Small intestine (tissue), 7 donors: ENCODE data around the gene TEX9. TPM values are rescaled to one million over a fixed set of nuclear protein-coding genes. Genes with fewer than 3 reads are reported as not detected.

ENCODE experiments used
- DNase-seq, 2 donors: peaks; one replicate each; pipeline versions ENCODE4 v3.0.0 to v3.0.0-alpha.2; 2013
- FAIRE-seq: peaks from 2 replicates; lab custom pipeline; 2012; peaks lifted over from hg19 to GRCh38; lab: Jason Lieb, UNC
- H3K27ac ChIP-seq, 3 donors: one replicate each; pipeline ENCODE4 v1.5.1; 2013; ENCODE audit warnings: low read length in 2 of 3, mild to moderate bottlenecking in 2 of 3, control low read depth in 1 of 3, inconsistent platforms in 1 of 3, low read depth in 1 of 3, moderate library complexity in 1 of 3
- H3K27me3 ChIP-seq, 3 donors: one replicate each; pipeline ENCODE4 v1.6.1; 2013; ENCODE audit warnings: low read length in 3 of 3, inconsistent platforms in 1 of 3; ENCODE audit not compliant: control insufficient read depth in 3 of 3, insufficient read depth in 3 of 3
- H3K36me3 ChIP-seq, 3 donors: one replicate each; pipeline ENCODE4 v1.6.1; 2013; ENCODE audit warnings: low read length in 3 of 3, inconsistent platforms in 1 of 3, low read depth in 1 of 3, mild to moderate bottlenecking in 1 of 3, moderate library complexity in 1 of 3; ENCODE audit not compliant: control insufficient read depth in 3 of 3, insufficient read depth in 2 of 3
- H3K4me1 ChIP-seq, 3 donors: one replicate each; pipeline ENCODE4 v1.6.1; 2013; ENCODE audit warnings: low read length in 2 of 3, inconsistent platforms in 1 of 3, low read depth in 1 of 3, mild to moderate bottlenecking in 1 of 3, moderate library complexity in 1 of 3; ENCODE audit not compliant: control insufficient read depth in 3 of 3, insufficient read depth in 2 of 3
- H3K4me3 ChIP-seq, 3 donors: one replicate each; pipeline ENCODE4 v1.5.1; 2013; ENCODE audit warnings: low read length in 3 of 3, control low read depth in 1 of 3, inconsistent platforms in 1 of 3, low read depth in 1 of 3, mild to moderate bottlenecking in 1 of 3, moderate library complexity in 1 of 3
- H3K9me3 ChIP-seq, 2 donors: one replicate each; pipeline ENCODE4 v1.6.1; 2013; ENCODE audit warnings: low read depth in 1 of 2, low read length in 1 of 2; ENCODE audit not compliant: control insufficient read depth in 2 of 2, insufficient read depth in 1 of 2
- WGBS, 3 donors: extraction: QIAGEN DNeasy Blood & Tissue Kit; methylation state at CpG; one replicate each; pipeline ENCODE4 v1.1.7; 2013; 5-methylcytosine and 5-hydroxymethylcytosine counted together
- polyA plus RNA-seq, 4 donors: library from polyadenylated mRNA; stranded (reverse) in 3 of 4; unstranded in 1 of 4; fragments of 200-250 nt in 3 of 4; fragments of 120-200 nt in 1 of 4; gene quantifications; one replicate each; pipeline versions ENCODE4 v1.2.1 to v1.2.3, GENCODE V29; 2013
- donor health status: healthy with polysubstance abuse.
- donor health status: control.
- donor health status: control.
- donor health status: Bipolar disorder and iron deficiency.
- donor health status: healthy.

The TEX9 gene
- polyA plus RNA-seq, 4 donors: 1.4 to 8.9 (median 7.0) TPM

- peak in 1 of 2 donors; percentile 33 for DNase-seq
- Histone ChIP-seq H3K4me1 (peaks cover 0 to 11% (median 0%) of the 10 kb centered on the region in 3 donors), H3K36me3 (no peaks in the 10 kb centered on the region), H3K9me3 (no peaks in the 10 kb centered on the region), H3K27me3 (no peaks in the 10 kb centered on the region), H3K4me3 (no peak overlapping the region), H3K27ac (no peak overlapping the region)
- FAIRE-seq: no peak
- WGBS, 3 donors: 23 to 53% (median 31%) methylated on average over 2 of the region's 2 CpGs
These were observed 28.0 kb upstream of the TEX9 start for GRCh38 chr15:56337084-56337725.

GRCh38 chr15:56339594-56339993 is 25.6 kb upstream of the TEX9 start:
- WGBS, 3 donors: 78 to 96% (median 95%) methylated on average over 4 of the region's 4 CpGs
- Histone ChIP-seq H3K4me3 (no peak overlapping the region), H3K27me3 (no peaks in the 10 kb centered on the region), H3K36me3 (no peaks in the 10 kb centered on the region), H3K9me3 (no peaks in the 10 kb centered on the region), H3K4me1 (peaks cover 0 to 11% (median 0%) of the 10 kb centered on the region in 3 donors), H3K27ac (no peak overlapping the region)
- no peak for DNase-seq
- FAIRE-seq: no peak

DNA sequence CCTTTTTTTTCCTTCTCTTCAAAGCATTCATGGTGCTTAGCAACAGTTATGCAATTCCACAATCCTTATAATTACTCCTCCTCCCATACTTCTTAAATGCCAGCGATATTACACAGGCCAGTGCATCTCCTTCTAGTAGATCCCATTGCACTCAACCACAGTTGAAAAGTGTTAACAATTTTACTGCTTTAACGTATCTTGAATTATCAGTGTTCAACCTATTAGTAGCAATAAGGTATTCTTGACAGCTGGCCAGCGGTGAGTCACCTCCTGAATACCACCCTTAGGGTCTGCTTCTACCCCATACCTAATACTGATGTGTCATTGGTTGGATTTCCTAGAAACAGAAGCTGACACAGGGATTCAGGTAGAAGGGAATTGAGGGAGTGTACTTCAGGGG is 24.0 kb upstream of the TEX9 start:
- no peak for FAIRE-seq
- DNase-seq: no peak
- Histone ChIP-seq H3K4me1 (peaks cover 0 to 8% (median 0%) of the 10 kb centered on the region in 3 donors), H3K27ac (no peak overlapping the region), H3K36me3 (no peaks in the 10 kb centered on the region), H3K27me3 (no peaks in the 10 kb centered on the region), H3K9me3 (no peaks in the 10 kb centered on the region), H3K4me3 (no peak overlapping the region)
- 76 to 85% (median 77%) methylated on average over 3 of the region's 3 CpGs for WGBS, 3 donors

- Histone ChIP-seq H3K27ac (no peak overlapping the region), H3K4me3 (no peak overlapping the region)
These were observed 22.6 kb upstream of the TEX9 start for GRCh38 chr15:56342653-56343052.

GRCh38 chr15:56343879-56344278 is 21.3 kb upstream of the TEX9 start:
- FAIRE-seq: no peak

More at GRCh38 chr15:56342653-56343052, 22.6 kb upstream of the TEX9 start:
- Histone ChIP-seq H3K9me3 (no peaks in the 10 kb centered on the region), H3K4me1 (no peaks in the 10 kb centered on the region), H3K36me3 (no peaks in the 10 kb centered on the region), H3K27me3 (no peaks in the 10 kb centered on the region)
- FAIRE-seq (no peak), DNase-seq (no peak)
- WGBS, 3 donors: 38 to 74% (median 48%) methylated on average over 1 of the region's 1 CpG

DNA sequence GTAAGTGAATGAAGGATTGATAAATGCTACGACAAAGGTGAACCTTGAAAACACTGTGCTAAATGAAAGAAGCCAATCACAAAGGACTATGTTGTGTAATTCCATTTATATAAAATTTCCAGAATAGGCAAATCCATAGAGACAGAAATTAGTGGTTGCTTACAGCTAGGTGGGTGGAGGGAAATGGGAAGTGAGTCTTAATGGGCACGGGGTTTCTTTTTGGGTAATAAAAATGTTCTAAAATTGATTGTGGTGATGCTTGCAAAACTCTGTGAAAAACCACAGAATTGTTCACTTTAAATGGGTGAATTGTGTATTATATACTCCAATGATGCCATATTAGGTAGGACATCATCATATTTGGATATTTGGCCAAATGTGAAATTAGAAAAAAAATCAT is 20.9 kb upstream of the TEX9 start:
- FAIRE-seq (no peak), DNase-seq (no peak)
- no peaks in the 10 kb centered on the region for H3K9me3 ChIP-seq
- no peaks in the 10 kb centered on the region for H3K36me3 ChIP-seq
- H3K4me1 ChIP-seq: no peaks in the 10 kb centered on the region
- no peaks in the 10 kb centered on the region for H3K27me3 ChIP-seq
- no peak overlapping the region for H3K27ac ChIP-seq
- H3K4me3 ChIP-seq: no peak overlapping the region
- 85 to 88% (median 87%) methylated on average over 2 of the region's 2 CpGs for WGBS, 3 donors

More at GRCh38 chr15:56343879-56344278, 21.3 kb upstream of the TEX9 start:
- Histone ChIP-seq H3K9me3 (no peaks in the 10 kb centered on the region), H3K36me3 (no peaks in the 10 kb centered on the region), H3K27me3 (no peaks in the 10 kb centered on the region), H3K4me3 (no peak overlapping the region), H3K27ac (no peak overlapping the region), H3K4me1 (no peaks in the 10 kb centered on the region)
- no peak for DNase-seq
- WGBS, 3 donors: 75 to 91% (median 87%) methylated on average over 2 of the region's 2 CpGs

GRCh38 chr15:56346414-56346813 is 18.8 kb upstream of the TEX9 start:
- no peaks in the 10 kb centered on the region for H3K27me3 ChIP-seq
- H3K36me3 ChIP-seq: no peaks in the 10 kb centered on the region
- WGBS, 3 donors: 64 to 74% (median 64%) methylated on average over 3 of the region's 3 CpGs
- no peaks in the 10 kb centered on the region for H3K9me3 ChIP-seq
- DNase-seq: no peak
- no peak overlapping the region for H3K27ac ChIP-seq
- peak; percentile 10 for FAIRE-seq
- H3K4me1 ChIP-seq: no peaks in the 10 kb centered on the region
- no peak overlapping the region for H3K4me3 ChIP-seq

GRCh38 chr15:56349554-56349953 is 15.7 kb upstream of the TEX9 start:
- 89 to 90% (median 90%) methylated on average over 6 of the region's 6 CpGs for WGBS, 3 donors
- H3K27me3 ChIP-seq: no peaks in the 10 kb centered on the region
- H3K36me3 ChIP-seq: no peaks in the 10 kb centered on the region
- no peak overlapping the region for H3K4me3 ChIP-seq
- H3K9me3 ChIP-seq: no peaks in the 10 kb centered on the region
- FAIRE-seq (no peak), DNase-seq (no peak)
- no peak overlapping the region for H3K27ac ChIP-seq
- no peaks in the 10 kb centered on the region for H3K4me1 ChIP-seq

- Histone ChIP-seq H3K4me1 (no peaks in the 10 kb centered on the region), H3K4me3 (no peak overlapping the region), H3K9me3 (no peaks in the 10 kb centered on the region), H3K36me3 (no peaks in the 10 kb centered on the region), H3K27ac (no peak overlapping the region), H3K27me3 (no peaks in the 10 kb centered on the region)
- DNase-seq (no peak), FAIRE-seq (no peak)
- WGBS, 3 donors: 41 to 69% (median 50%) methylated on average over 1 of the region's 1 CpG
These were observed 13.9 kb upstream of the TEX9 start for GRCh38 chr15:56351353-56351752.
